Panc1 (cell line): Measurements from ENCODE around the gene GH2. TPM values are rescaled to one million over a fixed set of nuclear protein-coding genes. Genes with fewer than 3 reads are reported as not detected.

Experiments used
- ATAC-seq: fragments of 200-7000 bp; cut with Tn5 transposase; 2 replicates; pipeline ENCODE4 v1.9.1; 2020; ENCODE audit warnings: mild to moderate bottlenecking, moderate library complexity
- BruUV-seq: library from RNA; stranded (reverse); fragments of 400-500 nt; replicated peaks from 2 replicates; lab custom pipeline; 2021; lab: Mats Ljungman, UMichigan
- CTCF ChIA-PET: fragments of 300-600 bp; sonication (Branson Sonifier 250); formaldehyde crosslinking; loops from one replicate; lab custom pipeline; 2022; ENCODE audit warnings: antibody characterized with exemption; lab: Charles Lee
- POLR2A ChIA-PET: fragments of 300-600 bp; sonication (Branson Sonifier 250); formaldehyde crosslinking; loops from one replicate; lab custom pipeline; 2022; ENCODE audit warnings: antibody characterized with exemption; lab: Charles Lee
- DNase-seq: peaks from one replicate; pipeline ENCODE4 v3.0.0-alpha.2; 2010; ENCODE audit warnings: low read depth, low spot score
- H3K27ac ChIP-seq: 2 replicates; pipeline ENCODE4 v1.5.1; 2011; ENCODE audit warnings: mild to moderate bottlenecking, low read length, inconsistent platforms
- H3K27me3 ChIP-seq: fragments of 200-500 bp; sonication (Bioruptor generic); 2 replicates; pipeline ENCODE4 v1.6.0; 2014; ENCODE audit warnings: low read length, inconsistent platforms; ENCODE audit not compliant: control insufficient read depth, insufficient read depth
- H3K36me3 ChIP-seq: fragments of 200-500 bp; sonication (Bioruptor generic); 2 replicates; pipeline ENCODE4 v1.5.1; 2014; ENCODE audit warnings: inconsistent platforms, mild to moderate bottlenecking, low read length, moderate library complexity; ENCODE audit not compliant: control insufficient read depth, insufficient read depth
- H3K4me1 ChIP-seq: 2 replicates; pipeline ENCODE4 v1.5.1; 2011; ENCODE audit warnings: inconsistent platforms, mild to moderate bottlenecking, low read length, moderate library complexity; ENCODE audit not compliant: control insufficient read depth, insufficient read depth
- H3K4me3 ChIP-seq, 2 experiments: 2 replicates each; pipeline ENCODE4 v1.5.1; 2011 to 2012; ENCODE audit warnings: low read depth in 2 of 2, low read length in 2 of 2, mild to moderate bottlenecking in 2 of 2, inconsistent platforms in 1 of 2, moderate library complexity in 1 of 2
- H3K9me3 ChIP-seq: fragments of 200-500 bp; sonication (Bioruptor generic); 2 replicates; pipeline ENCODE4 v1.5.1; 2014; ENCODE audit warnings: low read depth, mild to moderate bottlenecking, inconsistent platforms, low read length, moderate library complexity; ENCODE audit not compliant: control insufficient read depth, insufficient read depth
- POLR2AphosphoS5 ChIP-seq: IDR thresholded peaks from 2 replicates; pipeline ENCODE4 v1.6.1; 2012; ENCODE audit warnings: mild to moderate bottlenecking, low read depth, low read length, moderate library complexity
- SIN3A ChIP-seq: IDR thresholded peaks from 2 replicates; pipeline ENCODE4 v1.6.1; 2012; ENCODE audit warnings: low read depth, mild to moderate bottlenecking, low read length, moderate library complexity, borderline replicate concordance; ENCODE audit not compliant: insufficient read depth
- TCF7L2 ChIP-seq: IDR thresholded peaks from 2 replicates; pipeline ENCODE4 v1.6.1; 2011; ENCODE audit warnings: mild to moderate bottlenecking, low read depth, low read length, inconsistent platforms
- in situ Hi-C: cut with HindIII; loops from 2 replicates; pipeline ENCODE4 v1.10.0; 2016; ENCODE audit warnings: low sequenced_read_pairs, low pct_unique_long_range_greater_than_20kb
- intact Hi-C: fragments of 100-400 bp; cut with micrococcal nuclease; formaldehyde crosslinking; loops from one replicate; pipeline ENCODE4 v1.10.0; 2022; ENCODE audit not compliant: unreplicated experiment
- total RNA-seq: library from RNA; stranded (reverse); gene quantifications from one replicate; pipeline ENCODE4 v1.2.1, GENCODE V29; 2021; ENCODE audit not compliant: unreplicated experiment
- TF ChIP-seq, protein P1 (sequence below): fragments of 450-650 bp; IDR thresholded peaks from 2 replicates; pipeline ENCODE4 v1.5.1; 2017; ENCODE audit warnings: mild to moderate bottlenecking
- TF ChIP-seq, protein P2 (sequence below), 2 experiments: IDR thresholded peaks; 2 replicates each; pipeline ENCODE4 v1.6.1; 2011 to 2012; ENCODE audit warnings: low read depth in 2 of 2, control low read depth in 1 of 2, low read length in 1 of 2, mild to moderate bottlenecking in 1 of 2, moderate library complexity in 1 of 2; ENCODE audit not compliant: insufficient read depth in 1 of 2

GH2 gene
- total RNA-seq, 1 experiment from 2014 or later, result not detected

DNA sequence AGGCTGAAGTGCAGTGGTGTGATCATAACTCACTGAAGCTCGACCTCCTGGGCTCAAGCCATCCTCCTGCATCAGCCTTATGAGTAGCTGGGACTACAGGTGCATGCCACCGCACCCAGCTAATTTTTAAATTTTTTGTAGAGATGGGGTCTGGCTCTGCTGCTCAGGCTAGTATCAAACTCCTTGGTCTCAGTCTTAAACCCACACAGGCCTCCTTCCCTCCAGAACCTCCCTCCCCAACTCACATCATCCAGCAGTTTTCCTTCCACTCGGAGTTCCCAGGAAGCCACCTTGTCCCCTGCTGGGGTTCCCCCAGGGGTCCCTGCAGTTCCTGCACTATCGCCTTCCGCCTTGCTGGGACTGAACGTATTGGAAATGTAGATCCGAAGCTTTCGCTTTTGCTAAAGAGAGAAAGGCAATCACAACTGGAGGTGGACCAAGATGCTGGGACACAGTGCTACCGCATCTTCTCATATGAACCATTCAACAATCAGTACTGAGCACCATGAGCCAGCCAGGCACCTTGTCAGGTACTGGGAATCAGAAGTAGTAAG is 46.5 kb downstream of the GH2 start:
- Histone ChIP-seq H3K4me3 (no peak overlapping the region), H3K27me3 (no peaks in the 10 kb centered on the region), H3K9me3 (no peaks in the 10 kb centered on the region), H3K4me1 (peaks cover 14% of the 10 kb centered on the region), H3K27ac (no peak overlapping the region), H3K36me3 (peaks cover 6% of the 10 kb centered on the region; the same call in 1 of the 2 replicates)
- no peak for ATAC-seq
- CTCF ChIA-PET, result interaction anchor here (0.6 kb wide), 2 partner anchors 134 to 397 kb away, joined by 3 read pairs; no protein-coding TSS in a partner anchor
- POLR2A ChIA-PET, result no interaction called here
- BruUV-seq, result no TSS peak
- TF ChIP-seq TCF7L2, result no peak
- TF ChIP-seq, protein P1, sequence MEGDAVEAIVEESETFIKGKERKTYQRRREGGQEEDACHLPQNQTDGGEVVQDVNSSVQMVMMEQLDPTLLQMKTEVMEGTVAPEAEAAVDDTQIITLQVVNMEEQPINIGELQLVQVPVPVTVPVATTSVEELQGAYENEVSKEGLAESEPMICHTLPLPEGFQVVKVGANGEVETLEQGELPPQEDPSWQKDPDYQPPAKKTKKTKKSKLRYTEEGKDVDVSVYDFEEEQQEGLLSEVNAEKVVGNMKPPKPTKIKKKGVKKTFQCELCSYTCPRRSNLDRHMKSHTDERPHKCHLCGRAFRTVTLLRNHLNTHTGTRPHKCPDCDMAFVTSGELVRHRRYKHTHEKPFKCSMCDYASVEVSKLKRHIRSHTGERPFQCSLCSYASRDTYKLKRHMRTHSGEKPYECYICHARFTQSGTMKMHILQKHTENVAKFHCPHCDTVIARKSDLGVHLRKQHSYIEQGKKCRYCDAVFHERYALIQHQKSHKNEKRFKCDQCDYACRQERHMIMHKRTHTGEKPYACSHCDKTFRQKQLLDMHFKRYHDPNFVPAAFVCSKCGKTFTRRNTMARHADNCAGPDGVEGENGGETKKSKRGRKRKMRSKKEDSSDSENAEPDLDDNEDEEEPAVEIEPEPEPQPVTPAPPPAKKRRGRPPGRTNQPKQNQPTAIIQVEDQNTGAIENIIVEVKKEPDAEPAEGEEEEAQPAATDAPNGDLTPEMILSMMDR, result no peak; the same call in 1 of the 2 replicates
- no peak for TF ChIP-seq POLR2AphosphoS5
- TF ChIP-seq, protein P2, sequence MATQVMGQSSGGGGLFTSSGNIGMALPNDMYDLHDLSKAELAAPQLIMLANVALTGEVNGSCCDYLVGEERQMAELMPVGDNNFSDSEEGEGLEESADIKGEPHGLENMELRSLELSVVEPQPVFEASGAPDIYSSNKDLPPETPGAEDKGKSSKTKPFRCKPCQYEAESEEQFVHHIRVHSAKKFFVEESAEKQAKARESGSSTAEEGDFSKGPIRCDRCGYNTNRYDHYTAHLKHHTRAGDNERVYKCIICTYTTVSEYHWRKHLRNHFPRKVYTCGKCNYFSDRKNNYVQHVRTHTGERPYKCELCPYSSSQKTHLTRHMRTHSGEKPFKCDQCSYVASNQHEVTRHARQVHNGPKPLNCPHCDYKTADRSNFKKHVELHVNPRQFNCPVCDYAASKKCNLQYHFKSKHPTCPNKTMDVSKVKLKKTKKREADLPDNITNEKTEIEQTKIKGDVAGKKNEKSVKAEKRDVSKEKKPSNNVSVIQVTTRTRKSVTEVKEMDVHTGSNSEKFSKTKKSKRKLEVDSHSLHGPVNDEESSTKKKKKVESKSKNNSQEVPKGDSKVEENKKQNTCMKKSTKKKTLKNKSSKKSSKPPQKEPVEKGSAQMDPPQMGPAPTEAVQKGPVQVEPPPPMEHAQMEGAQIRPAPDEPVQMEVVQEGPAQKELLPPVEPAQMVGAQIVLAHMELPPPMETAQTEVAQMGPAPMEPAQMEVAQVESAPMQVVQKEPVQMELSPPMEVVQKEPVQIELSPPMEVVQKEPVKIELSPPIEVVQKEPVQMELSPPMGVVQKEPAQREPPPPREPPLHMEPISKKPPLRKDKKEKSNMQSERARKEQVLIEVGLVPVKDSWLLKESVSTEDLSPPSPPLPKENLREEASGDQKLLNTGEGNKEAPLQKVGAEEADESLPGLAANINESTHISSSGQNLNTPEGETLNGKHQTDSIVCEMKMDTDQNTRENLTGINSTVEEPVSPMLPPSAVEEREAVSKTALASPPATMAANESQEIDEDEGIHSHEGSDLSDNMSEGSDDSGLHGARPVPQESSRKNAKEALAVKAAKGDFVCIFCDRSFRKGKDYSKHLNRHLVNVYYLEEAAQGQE (IDR thresholded peaks at IDR 0.05; ENCODE audit: insufficient read depth in 1 of 2, low read depth in 2 of 2, low read length in 1 of 2), result no peak
- no peak for TF ChIP-seq SIN3A
- DNase-seq, result no peak
- intact Hi-C loops (no loop called here), in situ Hi-C loops (no loop called here)

DNA sequence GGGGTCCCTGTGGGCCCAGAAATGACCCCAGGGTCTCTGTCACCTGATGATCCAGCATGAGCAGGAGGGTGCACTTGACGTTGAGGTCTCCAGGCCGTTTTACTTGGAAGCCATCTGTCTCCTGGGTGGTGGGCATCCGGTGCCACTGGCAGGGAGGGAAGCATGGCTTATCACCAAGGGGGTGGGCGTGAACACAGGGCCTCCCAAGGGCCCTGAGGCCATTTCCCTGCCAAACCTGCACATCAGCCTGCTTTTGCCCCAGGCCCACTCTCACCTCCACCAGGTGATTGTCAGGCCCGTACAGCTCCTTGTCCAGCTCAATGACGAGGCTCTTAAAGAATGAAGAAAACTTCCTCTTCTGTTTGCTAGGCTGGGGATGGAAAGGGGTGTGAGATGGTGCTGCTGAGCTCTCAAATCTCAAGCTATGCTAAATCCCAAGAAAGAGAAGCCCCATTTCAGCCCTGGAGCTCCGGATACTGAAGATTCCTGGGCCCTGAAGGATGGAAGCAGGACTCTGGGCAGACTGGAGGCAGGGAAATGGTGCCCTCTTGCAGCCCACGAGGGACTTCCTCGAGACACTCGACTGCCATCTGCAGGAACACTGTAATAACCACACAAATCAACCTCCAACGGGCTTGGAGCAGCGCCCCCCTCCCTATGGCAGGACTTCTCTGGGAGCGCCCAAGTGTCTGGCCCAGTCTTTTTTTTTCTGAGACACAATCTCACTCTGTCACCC is 47.1 kb downstream of the GH2 start:
- POLR2A ChIA-PET, result no interaction called here
- H3K36me3 ChIP-seq, result peaks cover 12% of the 10 kb centered on the region; the same call in 1 of the 2 replicates
- ATAC-seq, result peak; percentile 83

More for the DNA sequence above, 47.1 kb downstream of the GH2 start:
- BruUV-seq, result no TSS peak
- intact Hi-C loops (no loop called here), in situ Hi-C loops (no loop called here)
- no peak overlapping the region for H3K4me3 ChIP-seq
- no peak overlapping the region for H3K27ac ChIP-seq
- H3K9me3 ChIP-seq, result no peaks in the 10 kb centered on the region
- CTCF ChIA-PET, result no interaction called here
- peaks cover 11% of the 10 kb centered on the region for H3K4me1 ChIP-seq
- TF ChIP-seq POLR2AphosphoS5, result no peak
- TF ChIP-seq, protein P1, result peak; percentile 84
- H3K27me3 ChIP-seq, result no peaks in the 10 kb centered on the region
- no peak for DNase-seq
